ENCODE data around the gene ZIK1. TPM values are rescaled to one million over a fixed set of nuclear protein-coding genes. Genes with fewer than 3 reads are reported as not detected.
A peak's percentile ranks its signal among the peaks of the same experiment; 100 is the strongest.

The ZIK1 gene
- total and polyA plus RNA-seq, 2 donors (not counting 3 experiments of a cell fraction or from before 2014, with no cell fraction given): 0.79 to 2.4 TPM

DNA sequence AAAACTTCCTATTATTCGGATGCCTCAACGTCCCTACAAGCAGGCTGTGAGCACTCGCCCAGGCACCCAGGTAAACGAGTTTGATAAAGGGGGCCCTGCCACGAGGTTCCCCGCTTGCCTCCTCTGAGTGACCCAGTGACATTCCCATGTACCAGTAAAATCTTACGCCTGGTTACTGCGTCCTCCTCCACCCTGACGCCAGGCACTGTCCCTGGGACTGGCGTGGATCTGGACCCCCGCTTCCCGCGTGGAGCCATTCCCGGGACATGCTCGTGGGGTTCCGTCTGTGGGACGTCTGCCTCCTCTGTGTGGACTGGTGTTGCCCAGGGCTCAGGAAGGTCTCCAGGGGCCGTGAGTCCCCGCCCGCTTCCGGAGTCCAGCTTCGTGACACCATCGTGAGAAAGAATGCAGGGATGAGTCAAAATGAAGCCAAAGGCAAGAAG lies 23.9 kb upstream of the ZIK1 start:
- H3K4me3 ChIP-seq (replicated peaks in 1 of 3; ENCODE audit: insufficient read depth in 1 of 3, low read depth in 1 of 3, low read length in 3 of 3): peak overlapping the region; percentile 21 to 79 (median 67)
- DNase-seq (ENCODE audit: low read depth, low spot score): no peak
- H3K4me1 ChIP-seq (ENCODE audit: control insufficient read depth, extremely low read depth, insufficient read depth, low read length): peaks cover 11% of the 10 kb centered on the region
- dilution Hi-C loops (cut with MboI; ENCODE audit: extremely low pct_ligation_motif_present, low sequenced_read_pairs): no loop called here
- BruUV-seq (replicated peaks): no TSS peak
- H3K36me3 ChIP-seq (ENCODE audit: control insufficient read depth in 2 of 2, extremely low read depth in 1 of 2, insufficient read depth in 2 of 2, low read length in 2 of 2): peaks cover 0 to 8% of the 10 kb centered on the region in 2 experiments
- H3K4me2 ChIP-seq (ENCODE audit: insufficient read depth, low read length): peak overlapping the region; percentile 69
- H3K9me1 ChIP-seq (replicated peaks; ENCODE audit: control insufficient read depth, extremely low read depth, insufficient read depth, low read length): no peaks in the 10 kb centered on the region
- H3K27ac ChIP-seq (ENCODE audit: insufficient read depth, low read depth, low read length): no peak overlapping the region
- FAIRE-seq: no peak
- H4K20me1 ChIP-seq (replicated peaks; ENCODE audit: control insufficient read depth, extremely low read depth, insufficient read depth, low read length): no peaks in the 10 kb centered on the region
- TF ChIP-seq GATA2 (IDR thresholded peaks at IDR 0.05; ENCODE audit: insufficient read depth, insufficient read length, low read depth, low read length) (no peak), MAX (IDR thresholded peaks at IDR 0.05; ENCODE audit: insufficient read depth, insufficient read length) (no peak), MYC (IDR thresholded peaks at IDR 0.05; ENCODE audit: low read depth, low read length) (no peak), EZH2 (IDR thresholded peaks at IDR 0.05; ENCODE audit: borderline replicate concordance, low read depth, low read length, severe bottlenecking) (no peak)
- H3K27me3 ChIP-seq (ENCODE audit: control insufficient read depth in 2 of 2, insufficient read depth in 2 of 2, low read length in 2 of 2): no peaks in the 10 kb centered on the region
- H3K9me3 ChIP-seq (replicated peaks; ENCODE audit: control insufficient read depth, insufficient read depth, low read length): no peaks in the 10 kb centered on the region
- ChIA-PET CTCF (no interaction called here), POLR2A (no interaction called here)
- peak overlapping the region; percentile 88 for H2AFZ ChIP-seq (ENCODE audit: low read depth, low read length)
- H3K79me2 ChIP-seq (ENCODE audit: control insufficient read depth, insufficient read depth, low read length): no peaks in the 10 kb centered on the region
- intact Hi-C loops (cut with micrococcal nuclease): loop anchor here (10.0 kb wide), 1 partner anchor 145 kb away; the partner anchor contains the start of gene ZNF17
- no peak overlapping the region for H3K9ac ChIP-seq (replicated peaks; ENCODE audit: extremely low read depth, insufficient read depth, low read length)

DNA sequence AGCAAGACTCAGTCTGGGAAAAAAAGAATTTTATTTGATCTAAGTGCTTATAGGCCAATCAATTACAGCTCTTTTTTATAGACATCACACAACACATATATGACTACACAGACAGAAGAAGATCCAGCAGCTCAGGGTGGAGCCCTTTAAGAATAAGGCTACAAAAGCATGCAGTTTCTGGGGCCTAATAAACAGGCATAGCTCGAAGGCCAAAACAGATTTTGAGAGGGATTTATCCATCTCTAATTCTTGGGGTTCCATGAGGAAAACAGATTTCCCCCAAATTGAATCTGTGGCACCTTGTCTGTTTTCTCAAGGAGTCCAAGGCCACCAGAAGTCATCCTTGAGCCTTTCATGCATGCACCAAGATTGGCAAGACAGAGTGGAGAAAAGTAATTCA lies 20.4 kb upstream of the ZIK1 start:
- H3K4me3 ChIP-seq (replicated peaks in 1 of 3; ENCODE audit: insufficient read depth in 1 of 3, low read depth in 1 of 3, low read length in 3 of 3): no peak overlapping the region
- H3K36me3 ChIP-seq (ENCODE audit: control insufficient read depth in 2 of 2, extremely low read depth in 1 of 2, insufficient read depth in 2 of 2, low read length in 2 of 2): no peaks in the 10 kb centered on the region
- CTCF ChIA-PET: no interaction called here
- H3K9me3 ChIP-seq (replicated peaks; ENCODE audit: control insufficient read depth, insufficient read depth, low read length): peaks cover 20% of the 10 kb centered on the region
- H3K79me2 ChIP-seq (ENCODE audit: control insufficient read depth, insufficient read depth, low read length): no peaks in the 10 kb centered on the region
- POLR2A ChIA-PET: no interaction called here
- no peak for FAIRE-seq
- no peaks in the 10 kb centered on the region for H3K27me3 ChIP-seq (ENCODE audit: control insufficient read depth in 2 of 2, insufficient read depth in 2 of 2, low read length in 2 of 2)
- peaks cover 10% of the 10 kb centered on the region for H3K4me1 ChIP-seq (ENCODE audit: control insufficient read depth, extremely low read depth, insufficient read depth, low read length)
- no peak for TF ChIP-seq POLR2A (IDR thresholded peaks at IDR 0.05; ENCODE audit: low read depth, low read length)
- TF ChIP-seq MYC (IDR thresholded peaks at IDR 0.05; ENCODE audit: low read depth, low read length): no peak
- no peak for TF ChIP-seq MAX (IDR thresholded peaks at IDR 0.05; ENCODE audit: insufficient read depth, insufficient read length)
- TF ChIP-seq, protein P1, sequence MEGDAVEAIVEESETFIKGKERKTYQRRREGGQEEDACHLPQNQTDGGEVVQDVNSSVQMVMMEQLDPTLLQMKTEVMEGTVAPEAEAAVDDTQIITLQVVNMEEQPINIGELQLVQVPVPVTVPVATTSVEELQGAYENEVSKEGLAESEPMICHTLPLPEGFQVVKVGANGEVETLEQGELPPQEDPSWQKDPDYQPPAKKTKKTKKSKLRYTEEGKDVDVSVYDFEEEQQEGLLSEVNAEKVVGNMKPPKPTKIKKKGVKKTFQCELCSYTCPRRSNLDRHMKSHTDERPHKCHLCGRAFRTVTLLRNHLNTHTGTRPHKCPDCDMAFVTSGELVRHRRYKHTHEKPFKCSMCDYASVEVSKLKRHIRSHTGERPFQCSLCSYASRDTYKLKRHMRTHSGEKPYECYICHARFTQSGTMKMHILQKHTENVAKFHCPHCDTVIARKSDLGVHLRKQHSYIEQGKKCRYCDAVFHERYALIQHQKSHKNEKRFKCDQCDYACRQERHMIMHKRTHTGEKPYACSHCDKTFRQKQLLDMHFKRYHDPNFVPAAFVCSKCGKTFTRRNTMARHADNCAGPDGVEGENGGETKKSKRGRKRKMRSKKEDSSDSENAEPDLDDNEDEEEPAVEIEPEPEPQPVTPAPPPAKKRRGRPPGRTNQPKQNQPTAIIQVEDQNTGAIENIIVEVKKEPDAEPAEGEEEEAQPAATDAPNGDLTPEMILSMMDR (IDR thresholded peaks at IDR 0.05; ENCODE audit: extremely low read depth in 1 of 2, insufficient read depth in 1 of 2, low read depth in 1 of 2, low read length in 2 of 2): no peak
- no TSS peak for BruUV-seq (replicated peaks)
- no peak overlapping the region for H3K27ac ChIP-seq (ENCODE audit: insufficient read depth, low read depth, low read length)
- no peak for DNase-seq (ENCODE audit: low read depth, low spot score)
- dilution Hi-C loops (cut with MboI; ENCODE audit: extremely low pct_ligation_motif_present, low sequenced_read_pairs) (no loop called here), intact Hi-C loops (cut with micrococcal nuclease) (loop anchor here (10.0 kb wide), 1 partner anchor 149 kb away; the partner anchor contains the start of gene ZNF17)
- no peak overlapping the region for H3K9ac ChIP-seq (replicated peaks; ENCODE audit: extremely low read depth, insufficient read depth, low read length)
- H4K20me1 ChIP-seq (replicated peaks; ENCODE audit: control insufficient read depth, extremely low read depth, insufficient read depth, low read length): no peaks in the 10 kb centered on the region
- no peak overlapping the region for H3K4me2 ChIP-seq (ENCODE audit: insufficient read depth, low read length)
- H2AFZ ChIP-seq (ENCODE audit: low read depth, low read length): no peak overlapping the region
- H3K9me1 ChIP-seq (replicated peaks; ENCODE audit: control insufficient read depth, extremely low read depth, insufficient read depth, low read length): no peaks in the 10 kb centered on the region
